ENCODE measurements around the gene RYR2. TPM values are rescaled to one million over a fixed set of nuclear protein-coding genes. Genes with fewer than 3 reads are reported as not detected.
"Not testable (repeated sequence)": the region's sequence is repeated elsewhere in the genome, so short reads cannot be mapped to it uniquely, and the experiment has no call there.

The RYR2 gene
- total and polyA plus RNA-seq, 2 of the 8 experiments (the other 6 are each of a cell fraction or from before 2014, with no cell fraction given): 1.3 to 4.4 TPM

GRCh38 chr1:237277994-237278393, 236.0 kb downstream of the RYR2 start:
- H3K18ac ChIP-seq (ENCODE audit: extremely low read depth, low read length); H4K5ac ChIP-seq (ENCODE audit: insufficient read length, low read depth, low read length); H3K27ac ChIP-seq (ENCODE audit: low read depth, low read length); H4K20me1 ChIP-seq (replicated peaks in 1 of 2; ENCODE audit: control insufficient read depth in 1 of 2, insufficient read depth in 2 of 2, low read length in 2 of 2); H2BK5ac ChIP-seq (ENCODE audit: low read depth, low read length); H3K4me1 ChIP-seq (replicated peaks in 1 of 4; ENCODE audit: control insufficient read depth in 3 of 4, insufficient read depth in 4 of 4, low read length in 3 of 4); H3K4me3 ChIP-seq (ENCODE audit: extremely low read depth in 1 of 4, insufficient read depth in 2 of 4, low read depth in 3 of 4, low read length in 4 of 4); H2BK20ac ChIP-seq (ENCODE audit: low read length); H3K56ac ChIP-seq (replicated peaks; ENCODE audit: insufficient read length, low read depth, low read length); H2AFZ ChIP-seq (ENCODE audit: low read length); FAIRE-seq; H2BK120ac ChIP-seq (replicated peaks; ENCODE audit: low read depth, low read length); H2BK12ac ChIP-seq (ENCODE audit: low read depth, low read length); H3K79me2 ChIP-seq (ENCODE audit: control insufficient read depth in 1 of 2, insufficient read depth in 2 of 2, low read length in 2 of 2); H2AK5ac ChIP-seq (ENCODE audit: low read depth, low read length); H3K14ac ChIP-seq (ENCODE audit: insufficient read length); H3K23me2 ChIP-seq (ENCODE audit: low read depth, low read length); H3K9me3 ChIP-seq (ENCODE audit: insufficient read depth in 2 of 2, low read depth in 1 of 2, low read length in 1 of 2); H4K91ac ChIP-seq (replicated peaks; ENCODE audit: insufficient read length, low read length); H3K23ac ChIP-seq (ENCODE audit: insufficient read length); H2BK15ac ChIP-seq (ENCODE audit: low read length); DNase-seq (ENCODE audit: low read depth in 1 of 2, low spot score in 2 of 2); H3K36me3 ChIP-seq (ENCODE audit: control insufficient read depth in 2 of 4, insufficient read depth in 4 of 4, low read length in 3 of 4); H3K9ac ChIP-seq (replicated peaks in 1 of 4; ENCODE audit: extremely low read depth in 1 of 4, low read depth in 3 of 4, low read length in 3 of 4); H3K4me2 ChIP-seq (ENCODE audit: insufficient read depth in 1 of 2, low read depth in 2 of 2, low read length in 2 of 2); H3K79me1 ChIP-seq (ENCODE audit: low read depth, low read length); POLR2A ChIA-PET (ENCODE audit: partially characterized antibody); H4K8ac ChIP-seq (ENCODE audit: extremely low read depth, insufficient read depth, low read length); H3K4ac ChIP-seq (replicated peaks; ENCODE audit: insufficient read length, low read depth, low read length); H3K27me3 ChIP-seq (replicated peaks in 1 of 4; ENCODE audit: control insufficient read depth in 3 of 4, extremely low read depth in 1 of 4, insufficient read depth in 3 of 4, low read length in 3 of 4): not testable (repeated sequence)
- WGBS, 2 experiments (ENCODE audit: extremely low coverage in 1 of 2, insufficient coverage in 1 of 2, insufficient read length in 1 of 2, insufficient replicate concordance in 2 of 2, low coverage in 1 of 2, low lambda C conversion rate in 2 of 2, missing lambda C conversion rate in 1 of 2): 65% methylated on average over 3 of the region's 3 CpGs; no CpG with 5 or more reads in 1 of the 2 experiments
- CTCF ChIA-PET (ENCODE audit: partially characterized antibody): interaction anchor here (0.6 kb wide), 1 partner anchor 770 kb away, joined by 4 read pairs; no protein-coding TSS in a partner anchor
